Left renal pelvis (tissue), 4 donors: Measurements from ENCODE around the gene TBX2. TPM values are rescaled to one million over a fixed set of nuclear protein-coding genes. Genes with fewer than 3 reads are reported as not detected.

Experiments used
- polyA plus RNA-seq, 4 donors: library from polyadenylated mRNA; unstranded; fragments of 120-200 nt; gene quantifications; one replicate each; pipeline ENCODE4 v1.2.1, GENCODE V29; 2013; ENCODE audit not compliant: insufficient read length in 4 of 4

The TBX2 gene
- polyA plus RNA-seq, 4 donors = 21.6 to 117 (median 63.7) TPM

Other genes with a start within 250 kb of the TBX2 start
- gene TBX4, start 52.6 kb downstream of the TBX2 start, polyA plus RNA-seq = under 1 TPM in 3 of 4 donors, not detected in 1; 0.37 to 0.89 (median 0.60) TPM
- gene NACA2, start 191.4 kb downstream of the TBX2 start, polyA plus RNA-seq = 1 to 10 TPM; 1.7 to 2.3 (median 2.0) TPM